ENCODE data around the gene TFEC. TPM values are rescaled to one million over a fixed set of nuclear protein-coding genes. Genes with fewer than 3 reads are reported as not detected.

Gene TFEC
- total RNA-seq, 1 donor from 2014 or later: 39.7 TPM

- no peak for DNase-seq
- POLR2A ChIA-PET: no interaction called here
- CTCF ChIA-PET: no interaction called here
- no peak for TF ChIP-seq CTCF (IDR thresholded peaks at IDR 0.05)
- no peak overlapping the region for H3K27ac Mint-ChIP-seq
- no peak overlapping the region for H3K4me3 Mint-ChIP-seq
- intact Hi-C loops (cut with micrococcal nuclease): no loop called here
- H3K36me3 Mint-ChIP-seq (ENCODE audit: low read depth): no peaks in the 10 kb centered on the region
- H3K9me3 Mint-ChIP-seq: no peaks in the 10 kb centered on the region
- no peaks in the 10 kb centered on the region for H3K27me3 Mint-ChIP-seq
- no peak for ATAC-seq (ENCODE audit: low read depth)
- H3K4me1 Mint-ChIP-seq: peaks cover 5% of the 10 kb centered on the region
Observed at GRCh38 chr7:115988401-115988800, 42.2 kb downstream of the TFEC start.

DNA sequence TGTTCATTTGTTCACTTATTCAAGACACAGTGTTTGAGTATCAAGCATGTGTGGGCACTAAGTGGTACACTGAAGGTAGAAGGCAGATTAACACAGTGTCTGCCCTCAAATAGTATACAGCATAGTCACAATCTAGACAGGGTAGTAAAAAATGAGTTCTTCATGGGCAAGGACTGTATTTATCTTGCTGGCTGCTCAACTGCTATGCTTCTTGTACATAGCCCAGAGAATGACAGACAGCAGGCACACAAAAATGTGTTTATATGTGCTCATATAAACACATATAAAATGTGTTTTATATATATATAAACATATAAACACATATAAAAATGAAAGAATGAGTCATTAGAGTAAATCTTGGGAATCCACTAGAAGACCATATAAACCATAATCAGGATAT lies 43.1 kb downstream of the TFEC start:
- intact Hi-C loops (cut with micrococcal nuclease): no loop called here

GRCh38 chr7:115984105-115984504 lies 46.5 kb downstream of the TFEC start:
- peaks cover 5% of the 10 kb centered on the region for H3K4me1 Mint-ChIP-seq
- H3K27me3 Mint-ChIP-seq: no peaks in the 10 kb centered on the region
- no peaks in the 10 kb centered on the region for H3K9me3 Mint-ChIP-seq
- no peak for TF ChIP-seq CTCF (IDR thresholded peaks at IDR 0.05)
- intact Hi-C loops (cut with micrococcal nuclease): no loop called here
- no peak overlapping the region for H3K27ac Mint-ChIP-seq
- H3K4me3 Mint-ChIP-seq: no peak overlapping the region
- ChIA-PET POLR2A (no interaction called here), CTCF (no interaction called here)
- H3K36me3 Mint-ChIP-seq (ENCODE audit: low read depth): no peaks in the 10 kb centered on the region
- DNase-seq: no peak
- no peak for ATAC-seq (ENCODE audit: low read depth)

More for the DNA sequence above, 43.1 kb downstream of the TFEC start:
- CTCF ChIA-PET: no interaction called here
- no peak for TF ChIP-seq CTCF (IDR thresholded peaks at IDR 0.05)
- H3K36me3 Mint-ChIP-seq (ENCODE audit: low read depth): no peaks in the 10 kb centered on the region
- peaks cover 5% of the 10 kb centered on the region for H3K4me1 Mint-ChIP-seq
- H3K4me3 Mint-ChIP-seq: no peak overlapping the region
- POLR2A ChIA-PET: no interaction called here
- no peaks in the 10 kb centered on the region for H3K9me3 Mint-ChIP-seq
- DNase-seq: no peak
- no peak for ATAC-seq (ENCODE audit: low read depth)
- no peak overlapping the region for H3K27ac Mint-ChIP-seq
- no peaks in the 10 kb centered on the region for H3K27me3 Mint-ChIP-seq

DNA sequence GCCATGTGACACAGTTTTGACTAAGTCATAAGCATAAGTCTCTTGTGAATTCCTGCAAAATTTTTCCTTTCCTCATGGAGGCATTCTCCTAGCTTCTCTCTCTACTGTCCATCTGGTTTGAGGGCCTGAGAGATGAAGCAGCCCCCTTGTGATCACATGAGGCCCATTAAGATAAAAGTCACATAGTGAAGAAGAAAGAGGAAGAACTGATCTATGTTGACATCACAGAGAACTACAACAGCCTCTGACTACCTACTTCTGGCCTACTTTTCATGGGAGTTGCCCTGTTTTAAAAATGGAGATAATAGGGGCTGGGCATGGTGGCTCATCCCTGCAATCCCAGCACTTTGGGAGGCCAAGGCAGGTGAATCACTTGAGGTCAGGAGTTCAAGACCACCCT lies 50.4 kb downstream of the TFEC start:
- Mint-ChIP-seq H3K36me3 (ENCODE audit: low read depth) (no peaks in the 10 kb centered on the region), H3K9me3 (no peaks in the 10 kb centered on the region), H3K27me3 (no peaks in the 10 kb centered on the region), H3K4me1 (no peaks in the 10 kb centered on the region), H3K27ac (no peak overlapping the region), H3K4me3 (no peak overlapping the region)
- TF ChIP-seq CTCF (IDR thresholded peaks at IDR 0.05): no peak
- DNase-seq (no peak), ATAC-seq (ENCODE audit: low read depth) (no peak)
- ChIA-PET CTCF (no interaction called here), POLR2A (no interaction called here)
- intact Hi-C loops (cut with micrococcal nuclease): no loop called here

DNA sequence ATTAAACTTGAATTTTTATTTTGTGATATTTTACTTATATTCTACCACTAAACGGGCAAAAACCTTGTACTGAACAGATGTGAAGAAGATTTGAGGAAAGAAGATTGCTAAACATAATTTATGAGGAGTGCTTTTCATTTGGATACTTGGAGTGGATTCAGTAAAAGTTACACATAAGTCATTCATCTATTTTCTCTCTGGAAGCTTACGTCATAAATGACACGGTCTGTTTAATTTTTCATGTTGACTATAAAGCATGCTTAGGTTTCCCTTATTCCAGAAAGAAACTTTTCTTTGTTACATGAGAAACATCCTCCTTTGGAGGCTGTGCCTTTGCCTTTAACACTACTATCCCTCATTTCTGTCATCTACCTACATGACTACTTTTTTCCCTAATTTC lies 53.9 kb downstream of the TFEC start:
- Mint-ChIP-seq H3K9me3 (no peaks in the 10 kb centered on the region), H3K27me3 (no peaks in the 10 kb centered on the region), H3K36me3 (ENCODE audit: low read depth) (no peaks in the 10 kb centered on the region), H3K27ac (no peak overlapping the region), H3K4me3 (no peak overlapping the region), H3K4me1 (no peaks in the 10 kb centered on the region)
- CTCF ChIA-PET: no interaction called here
- intact Hi-C loops (cut with micrococcal nuclease): no loop called here
- TF ChIP-seq CTCF (IDR thresholded peaks at IDR 0.05): no peak
- POLR2A ChIA-PET: no interaction called here
- ATAC-seq (ENCODE audit: low read depth) (no peak), DNase-seq (no peak)
